B cell (primary cell): Measurements from ENCODE around the gene SHLD1. TPM values are rescaled to one million over a fixed set of nuclear protein-coding genes. Genes with fewer than 3 reads are reported as not detected.

Experiments used
- ATAC-seq: fragments of 200-7000 bp; cut with Tn5 transposase; one replicate; pipeline ENCODE4 v1.10.0; 2021; ENCODE audit warnings: low read depth, mild to moderate bottlenecking, moderate number of reproducible peaks, moderate library complexity
- CTCF ChIA-PET: fragments of 350-600 bp; sonication (Branson Sonifier 250); formaldehyde crosslinking; loops from one replicate; lab custom pipeline; 2021; ENCODE audit warnings: antibody characterized with exemption, inconsistent platforms; lab: Charles Lee
- POLR2A ChIA-PET: fragments of 350-600 bp; sonication (Branson Sonifier 250); formaldehyde crosslinking; loops from one replicate; lab custom pipeline; 2021; ENCODE audit warnings: antibody characterized with exemption; lab: Charles Lee
- DNase-seq: peaks from one replicate; pipeline ENCODE4 v3.0.0; 2013
- H2AFZ ChIP-seq: 2 replicates; pipeline ENCODE4 v1.6.1; 2012; ENCODE audit warnings: mild to moderate bottlenecking, low read depth, low read length; ENCODE audit not compliant: insufficient read depth, poor library complexity, severe bottlenecking
- H3K27ac ChIP-seq, 2 donors: 1 replicate in 1 of 2; 2 replicates in 1 of 2; pipeline ENCODE4 v1.5.1; 2012 to 2013; ENCODE audit warnings: low read length in 2 of 2, mild to moderate bottlenecking in 2 of 2, moderate library complexity in 1 of 2
- H3K27me3 ChIP-seq, 4 experiments: fragments of 200-600 bp in 1 of 4; sonication (generic) in 1 of 4; replicated peaks in 1 of 4; 1 replicate in 2 of 4; 2 replicates in 2 of 4; pipeline versions ENCODE4 v1.6.1 to v1.7.0; 2013 to 2016; ENCODE audit warnings: low read length in 3 of 4, mild to moderate bottlenecking in 2 of 4, mixed read lengths in 1 of 4, moderate library complexity in 1 of 4; ENCODE audit not compliant: insufficient read depth in 4 of 4, control insufficient read depth in 3 of 4; ENCODE audit errors: control extremely low read depth in 1 of 4
- H3K36me3 ChIP-seq, 2 experiments: replicated peaks in 1 of 2; 1 replicate in 1 of 2; 2 replicates in 1 of 2; pipeline versions ENCODE4 v1.6.1 to v1.7.1; 2013; ENCODE audit warnings: low read length in 1 of 2; ENCODE audit not compliant: insufficient read depth in 2 of 2, control insufficient read depth in 1 of 2; ENCODE audit errors: control extremely low read depth in 1 of 2, extremely low read depth in 1 of 2
- H3K4me1 ChIP-seq, 2 donors: fragments of 200-600 bp in 1 of 2; sonication (generic) in 1 of 2; 1 replicate in 1 of 2; 2 replicates in 1 of 2; pipeline versions ENCODE4 v1.5.1 to v1.6.1; 2013 to 2017; ENCODE audit warnings: low read length in 2 of 2; ENCODE audit not compliant: control insufficient read depth in 2 of 2, insufficient read depth in 2 of 2
- H3K4me2 ChIP-seq: replicated peaks from 2 replicates; pipeline ENCODE3; 2012; ENCODE audit warnings: mild to moderate bottlenecking, low read depth, low read length; ENCODE audit not compliant: poor library complexity, severe bottlenecking
- H3K4me3 ChIP-seq, 5 experiments: fragments of 200-600 bp in 1 of 5; sonication (generic) in 1 of 5; 1 replicate in 3 of 5; 2 replicates in 2 of 5; pipeline versions ENCODE4 v1.5.1 to v1.7.0; 2011 to 2016; ENCODE audit warnings: low read length in 4 of 5, mild to moderate bottlenecking in 4 of 5, low read depth in 2 of 5, control low read depth in 1 of 5, moderate library complexity in 1 of 5; ENCODE audit not compliant: insufficient read depth in 1 of 5; ENCODE audit errors: control extremely low read depth in 1 of 5, extremely low read depth in 1 of 5
- H3K79me2 ChIP-seq: fragments of 200-600 bp; sonication (generic); one replicate; pipeline ENCODE4 v1.6.0; 2016; ENCODE audit warnings: low read length; ENCODE audit not compliant: control insufficient read depth, insufficient read depth
- H3K9ac ChIP-seq: fragments of 200-600 bp; sonication (generic); 2 replicates; pipeline ENCODE4 v1.6.1; 2017; ENCODE audit warnings: mild to moderate bottlenecking, low read length, moderate library complexity
- H3K9me3 ChIP-seq, 3 donors: one replicate each; pipeline versions ENCODE4 v1.6.1 to v1.7.1; 2013; ENCODE audit warnings: low read length in 2 of 3; ENCODE audit not compliant: control insufficient read depth in 2 of 3, insufficient read depth in 1 of 3; ENCODE audit errors: control extremely low read depth in 1 of 3
- H4K20me1 ChIP-seq: 2 replicates; pipeline ENCODE4 v1.6.0; 2012; ENCODE audit warnings: mild to moderate bottlenecking, low read length; ENCODE audit not compliant: insufficient read depth, control insufficient read depth, poor library complexity, severe bottlenecking
- H3K27ac Mint-ChIP-seq: one replicate; pipeline ENCODE4 v1.8.0; 2021; ENCODE audit warnings: mixed read lengths
- H3K27me3 Mint-ChIP-seq: one replicate; pipeline ENCODE4 v1.8.0; 2021; ENCODE audit warnings: mixed read lengths
- H3K4me1 Mint-ChIP-seq: one replicate; pipeline ENCODE4 v1.8.0; 2021; ENCODE audit warnings: mixed read lengths
- H3K4me3 Mint-ChIP-seq: one replicate; pipeline ENCODE4 v1.8.0; 2021; ENCODE audit warnings: mixed read lengths
- H3K9me3 Mint-ChIP-seq: one replicate; pipeline ENCODE4 v1.8.0; 2022; ENCODE audit warnings: mixed read lengths; ENCODE audit not compliant: insufficient read depth
- CTCF ChIP-seq: fragments of 200-600 bp; IDR thresholded peaks from one replicate; pipeline ENCODE4 v1.8.0; 2022; ENCODE audit warnings: antibody characterized with exemption, mild to moderate bottlenecking
- EZH2 ChIP-seq: IDR thresholded peaks from 2 replicates; pipeline ENCODE4 v1.6.1; 2012; ENCODE audit warnings: borderline replicate concordance, low read depth, mild to moderate bottlenecking, moderate library complexity, low read length; ENCODE audit not compliant: insufficient read depth, poor library complexity, severe bottlenecking
- WGBS: methylation state at CpG from one replicate; pipeline ENCODE4 v1.1.5; 2013; ENCODE audit warnings: missing lambda C conversion rate; ENCODE audit not compliant: insufficient coverage; 5-methylcytosine and 5-hydroxymethylcytosine counted together
- intact Hi-C: fragments of 100-400 bp; cut with micrococcal nuclease; formaldehyde crosslinking; loops from one replicate; pipeline ENCODE4 v1.10.0; 2022
- polyA plus RNA-seq: library from polyadenylated mRNA; depleted of rRNA; stranded (reverse); fragments of >200 nt; gene quantifications from 2 replicates; pipeline ENCODE4 v1.2.3, GENCODE V29; 2012
- small RNA-seq: library from RNA; depleted of rRNA; stranded (forward); fragments of <200 nt; gene quantifications from one replicate; pipeline ENCODE3, GENCODE V24; 2012; ENCODE audit warnings: low replicate concordance, low read depth; ENCODE audit not compliant: insufficient read length
- total RNA-seq, 2 donors: library from RNA; stranded (reverse); fragments of 120-200 nt in 1 of 2; gene quantifications; 1 replicate in 1 of 2; 2 replicates in 1 of 2; pipeline versions ENCODE4 v1.2.3 to v1.2.4, GENCODE V29; 2013 to 2022

The SHLD1 gene
- total and polyA plus RNA-seq, 2 donors (not counting 1 experiment from before 2014, with no cell fraction given), result 15.4 to 18.5 TPM

GRCh38 chr20:5910186-5910585 lies 160.0 kb downstream of the SHLD1 start:
- no peaks in the 10 kb centered on the region for H3K36me3 ChIP-seq
- H3K79me2 ChIP-seq, result no peaks in the 10 kb centered on the region
- Mint-ChIP-seq H3K9me3 (no peaks in the 10 kb centered on the region), H3K4me1 (peaks cover 9% of the 10 kb centered on the region), H3K27ac (no peak overlapping the region), H3K27me3 (peaks cover 73% of the 10 kb centered on the region), H3K4me3 (no peak overlapping the region)
- H3K27ac ChIP-seq, result no peak overlapping the region
- ATAC-seq (no peak), DNase-seq (no peak)
- TF ChIP-seq EZH2 (no peak), CTCF (no peak)
- H3K27me3 ChIP-seq, result peaks cover 0 to 37% (median 23%) of the 10 kb centered on the region in 4 experiments
- WGBS, result 71% methylated on average over 4 of the region's 6 CpGs
- no peak overlapping the region for H3K4me2 ChIP-seq
- H2AFZ ChIP-seq, result no peak overlapping the region
- H3K4me1 ChIP-seq, result peaks cover 7 to 12% of the 10 kb centered on the region in 2 donors
- ChIA-PET POLR2A (no interaction called here), CTCF (no interaction called here)
- H3K9ac ChIP-seq, result no peak overlapping the region
- no peak overlapping the region for H3K4me3 ChIP-seq
- H3K9me3 ChIP-seq, result peaks cover 0 to 5% (median 1%) of the 10 kb centered on the region in 3 donors
- intact Hi-C loops, result no loop called here
- no peaks in the 10 kb centered on the region for H4K20me1 ChIP-seq

GRCh38 chr20:5913166-5913565 lies 163.0 kb downstream of the SHLD1 start:
- no peak overlapping the region for H3K27ac Mint-ChIP-seq
- Histone ChIP-seq H3K36me3 (no peaks in the 10 kb centered on the region), H4K20me1 (no peaks in the 10 kb centered on the region), H3K4me2 (no peak overlapping the region), H3K27me3 (peaks cover 0 to 27% (median 23%) of the 10 kb centered on the region in 4 experiments), H3K4me3 (no peak overlapping the region), H3K27ac (no peak overlapping the region), H3K4me1 (peaks cover 7 to 12% of the 10 kb centered on the region in 2 donors), H3K9me3 (peaks cover 0 to 5% (median 1%) of the 10 kb centered on the region in 3 donors), H3K79me2 (no peaks in the 10 kb centered on the region), H2AFZ (no peak overlapping the region), H3K9ac (no peak overlapping the region)
- intact Hi-C loops, result no loop called here
- ATAC-seq (no peak), DNase-seq (no peak)
- ChIA-PET CTCF (interaction anchor here (0.6 to 1.0 kb wide), 2 partner anchors 50 to 87 kb away, joined by 4 to 5 read pairs; no protein-coding TSS in a partner anchor), POLR2A (no interaction called here)
- TF ChIP-seq EZH2 (no peak), CTCF (no peak)
- WGBS, result no CpG with 5 or more reads among the region's 2 CpGs
- H3K4me1 Mint-ChIP-seq, result peaks cover 9% of the 10 kb centered on the region
- H3K4me3 Mint-ChIP-seq, result no peak overlapping the region
- peaks cover 68% of the 10 kb centered on the region for H3K27me3 Mint-ChIP-seq
- no peaks in the 10 kb centered on the region for H3K9me3 Mint-ChIP-seq

Small RNA genes lying within 50 kb of the gene (small RNA-seq; reads per million reads assigned to genes)
- gene RNU1-55P, result 16.3 reads per million, percentile 88 among the genes with 10 or more reads in this experiment

Other genes starting within 250 kb of the SHLD1 start
- 93.6 and 99.4 TPM in 2 replicates for gene GPCPD1, start 139.4 kb upstream of the SHLD1 start, total RNA-seq
- 35.7 and 59.0 TPM in 2 replicates for gene GPCPD1, start 139.4 kb upstream of the SHLD1 start, polyA plus RNA-seq
- gene CHGB, start 161.1 kb downstream of the SHLD1 start, total RNA-seq, result not detected in 2 replicates
- not detected in 2 replicates for gene CHGB, start 161.1 kb downstream of the SHLD1 start, polyA plus RNA-seq
- 14.2 and 18.2 TPM in 2 replicates for gene TRMT6, start 200.1 kb downstream of the SHLD1 start, total RNA-seq
- gene TRMT6, start 200.1 kb downstream of the SHLD1 start, polyA plus RNA-seq, result 5.7 and 7.1 TPM in 2 replicates
- 13.7 and 13.8 TPM in 2 replicates for gene MCM8, start 200.3 kb downstream of the SHLD1 start, total RNA-seq
- 2.6 and 4.4 TPM in 2 replicates for gene MCM8, start 200.3 kb downstream of the SHLD1 start, polyA plus RNA-seq